Measurements from ENCODE around the gene USP46. TPM values are rescaled to one million over a fixed set of nuclear protein-coding genes. Genes with fewer than 3 reads are reported as not detected.

The USP46 gene
- total RNA-seq, 1 experiment from 2014 or later: 15.5 TPM

- in situ Hi-C loops (cut with HindIII; ENCODE audit: low pct_unique_long_range_greater_than_20kb, low sequenced_read_pairs): no loop called here
- Histone ChIP-seq H3K27ac (ENCODE audit: low read length) (no peak overlapping the region), H3K4me1 (ENCODE audit: control insufficient read depth, insufficient read depth, low read length) (no peaks in the 10 kb centered on the region), H3K4me3 (ENCODE audit: low read depth in 2 of 2, low read length in 2 of 2) (no peak overlapping the region), H3K36me3 (ENCODE audit: control insufficient read depth, insufficient read depth, low read length) (no peaks in the 10 kb centered on the region), H3K9me3 (ENCODE audit: control insufficient read depth, insufficient read depth, low read depth, low read length) (no peaks in the 10 kb centered on the region), H3K27me3 (ENCODE audit: control insufficient read depth, insufficient read depth, low read length) (no peaks in the 10 kb centered on the region)
- intact Hi-C loops (cut with micrococcal nuclease; ENCODE audit: unreplicated experiment): no loop called here
- CTCF ChIA-PET: no interaction called here
- TF ChIP-seq, protein P1, sequence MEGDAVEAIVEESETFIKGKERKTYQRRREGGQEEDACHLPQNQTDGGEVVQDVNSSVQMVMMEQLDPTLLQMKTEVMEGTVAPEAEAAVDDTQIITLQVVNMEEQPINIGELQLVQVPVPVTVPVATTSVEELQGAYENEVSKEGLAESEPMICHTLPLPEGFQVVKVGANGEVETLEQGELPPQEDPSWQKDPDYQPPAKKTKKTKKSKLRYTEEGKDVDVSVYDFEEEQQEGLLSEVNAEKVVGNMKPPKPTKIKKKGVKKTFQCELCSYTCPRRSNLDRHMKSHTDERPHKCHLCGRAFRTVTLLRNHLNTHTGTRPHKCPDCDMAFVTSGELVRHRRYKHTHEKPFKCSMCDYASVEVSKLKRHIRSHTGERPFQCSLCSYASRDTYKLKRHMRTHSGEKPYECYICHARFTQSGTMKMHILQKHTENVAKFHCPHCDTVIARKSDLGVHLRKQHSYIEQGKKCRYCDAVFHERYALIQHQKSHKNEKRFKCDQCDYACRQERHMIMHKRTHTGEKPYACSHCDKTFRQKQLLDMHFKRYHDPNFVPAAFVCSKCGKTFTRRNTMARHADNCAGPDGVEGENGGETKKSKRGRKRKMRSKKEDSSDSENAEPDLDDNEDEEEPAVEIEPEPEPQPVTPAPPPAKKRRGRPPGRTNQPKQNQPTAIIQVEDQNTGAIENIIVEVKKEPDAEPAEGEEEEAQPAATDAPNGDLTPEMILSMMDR (IDR thresholded peaks at IDR 0.05): no peak
- no peak for TF ChIP-seq REST (IDR thresholded peaks at IDR 0.05; ENCODE audit: insufficient read depth in 1 of 2, low read depth in 2 of 2, low read length in 1 of 2)
- no peak for TF ChIP-seq SIN3A (IDR thresholded peaks at IDR 0.05; ENCODE audit: borderline replicate concordance, insufficient read depth, low read depth, low read length)
- no peak for TF ChIP-seq TCF7L2 (IDR thresholded peaks at IDR 0.05; ENCODE audit: low read depth, low read length)
- TF ChIP-seq POLR2AphosphoS5 (IDR thresholded peaks at IDR 0.05; ENCODE audit: low read depth, low read length): no peak
- ATAC-seq (no peak), DNase-seq (ENCODE audit: low read depth, low spot score) (no peak)
- POLR2A ChIA-PET: no interaction called here
- BruUV-seq (replicated peaks): no TSS peak
Measured at GRCh38 chr4:52680381-52680780, 21.3 kb upstream of the USP46 start.

GRCh38 chr4:52676536-52676935, 17.4 kb upstream of the USP46 start:
- no peak for TF ChIP-seq POLR2AphosphoS5 (IDR thresholded peaks at IDR 0.05; ENCODE audit: low read depth, low read length)
- TF ChIP-seq, protein P1 (IDR thresholded peaks at IDR 0.05): no peak
- no peak for TF ChIP-seq TCF7L2 (IDR thresholded peaks at IDR 0.05; ENCODE audit: low read depth, low read length)
- no peak for TF ChIP-seq REST (IDR thresholded peaks at IDR 0.05; ENCODE audit: insufficient read depth in 1 of 2, low read depth in 2 of 2, low read length in 1 of 2)
- no peak for TF ChIP-seq SIN3A (IDR thresholded peaks at IDR 0.05; ENCODE audit: borderline replicate concordance, insufficient read depth, low read depth, low read length)
- H3K27ac ChIP-seq (ENCODE audit: low read length): no peak overlapping the region
- ATAC-seq: no peak
- no peaks in the 10 kb centered on the region for H3K27me3 ChIP-seq (ENCODE audit: control insufficient read depth, insufficient read depth, low read length)
- ChIA-PET POLR2A (no interaction called here), CTCF (no interaction called here)
- H3K36me3 ChIP-seq (ENCODE audit: control insufficient read depth, insufficient read depth, low read length): no peaks in the 10 kb centered on the region
- BruUV-seq (replicated peaks): no TSS peak
- no peak for DNase-seq (ENCODE audit: low read depth, low spot score)
- intact Hi-C loops (cut with micrococcal nuclease; ENCODE audit: unreplicated experiment) (no loop called here), in situ Hi-C loops (cut with HindIII; ENCODE audit: low pct_unique_long_range_greater_than_20kb, low sequenced_read_pairs) (no loop called here)
- H3K9me3 ChIP-seq (ENCODE audit: control insufficient read depth, insufficient read depth, low read depth, low read length): no peaks in the 10 kb centered on the region
- no peaks in the 10 kb centered on the region for H3K4me1 ChIP-seq (ENCODE audit: control insufficient read depth, insufficient read depth, low read length)
- H3K4me3 ChIP-seq (ENCODE audit: low read depth in 2 of 2, low read length in 2 of 2): no peak overlapping the region
